Keratinocyte (primary cell): Measurements from ENCODE around the gene RAB11FIP5.

Experiments
- EZH2 ChIP-seq: IDR thresholded peaks from one replicate; pipeline ENCODE4 v1.6.1; 2012; ENCODE audit warnings: inconsistent platforms, mild to moderate bottlenecking, low read length, moderate library complexity
- TF ChIP-seq, protein P1 (sequence below), 3 experiments: IDR thresholded peaks in 1 of 3; conservative IDR thresholded peaks in 1 of 3; optimal IDR thresholded peaks in 1 of 3; 2 replicates in 2 of 3; 3 replicates in 1 of 3; pipeline versions ENCODE3 to v1.5.1; 2011; ENCODE audit warnings: low read length in 3 of 3, mild to moderate bottlenecking in 3 of 3, moderate library complexity in 2 of 3, control low read depth in 1 of 3, inconsistent platforms in 1 of 3; ENCODE audit not compliant: insufficient read depth in 2 of 3; ENCODE audit errors: extremely low read depth in 1 of 3

DNA sequence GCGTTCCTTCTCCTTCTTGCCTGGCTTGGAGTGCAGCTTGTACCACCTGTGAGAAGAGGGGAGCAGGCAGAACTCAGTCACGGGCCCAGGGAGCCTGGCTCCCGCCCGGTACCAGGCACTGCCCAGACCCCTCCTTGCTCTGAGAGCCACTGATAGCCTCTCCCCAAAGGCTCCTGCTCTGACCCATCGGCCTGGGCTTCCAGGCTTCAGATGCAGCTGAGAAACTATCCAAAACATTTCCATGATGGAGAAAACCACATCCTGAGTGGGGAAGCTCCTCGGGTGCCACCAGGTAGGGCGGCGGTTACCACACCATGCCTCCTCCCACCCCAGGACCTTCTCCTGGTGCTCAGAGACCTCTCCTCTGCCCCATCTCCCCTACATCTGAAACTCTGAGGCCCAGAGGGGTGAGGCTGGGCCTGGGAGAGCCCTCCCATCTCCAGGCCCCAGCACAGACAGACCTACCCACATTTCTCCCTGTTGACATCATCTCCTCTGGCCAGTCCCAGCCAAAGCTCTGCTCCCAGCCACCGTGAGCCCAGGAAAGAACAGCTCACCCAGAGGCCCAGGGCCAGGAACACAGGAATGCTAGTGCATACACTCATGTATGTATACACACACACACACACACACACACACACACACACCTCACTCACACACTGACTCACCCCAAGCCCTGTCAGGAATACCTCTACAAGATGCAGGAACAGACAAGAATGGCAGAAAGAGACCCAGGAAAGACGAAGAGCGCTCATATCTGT is 23.3 kb downstream of the RAB11FIP5 start:
- TF ChIP-seq, protein P1, sequence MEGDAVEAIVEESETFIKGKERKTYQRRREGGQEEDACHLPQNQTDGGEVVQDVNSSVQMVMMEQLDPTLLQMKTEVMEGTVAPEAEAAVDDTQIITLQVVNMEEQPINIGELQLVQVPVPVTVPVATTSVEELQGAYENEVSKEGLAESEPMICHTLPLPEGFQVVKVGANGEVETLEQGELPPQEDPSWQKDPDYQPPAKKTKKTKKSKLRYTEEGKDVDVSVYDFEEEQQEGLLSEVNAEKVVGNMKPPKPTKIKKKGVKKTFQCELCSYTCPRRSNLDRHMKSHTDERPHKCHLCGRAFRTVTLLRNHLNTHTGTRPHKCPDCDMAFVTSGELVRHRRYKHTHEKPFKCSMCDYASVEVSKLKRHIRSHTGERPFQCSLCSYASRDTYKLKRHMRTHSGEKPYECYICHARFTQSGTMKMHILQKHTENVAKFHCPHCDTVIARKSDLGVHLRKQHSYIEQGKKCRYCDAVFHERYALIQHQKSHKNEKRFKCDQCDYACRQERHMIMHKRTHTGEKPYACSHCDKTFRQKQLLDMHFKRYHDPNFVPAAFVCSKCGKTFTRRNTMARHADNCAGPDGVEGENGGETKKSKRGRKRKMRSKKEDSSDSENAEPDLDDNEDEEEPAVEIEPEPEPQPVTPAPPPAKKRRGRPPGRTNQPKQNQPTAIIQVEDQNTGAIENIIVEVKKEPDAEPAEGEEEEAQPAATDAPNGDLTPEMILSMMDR (optimal IDR thresholded peaks at IDR 0.05 in 1 of 3, IDR thresholded peaks at IDR 0.05 in 1 of 3, conservative IDR thresholded peaks at IDR 0.05 in 1 of 3; ENCODE audit: extremely low read depth in 1 of 3, insufficient read depth in 2 of 3, low read length in 3 of 3), result no peak
- no peak for TF ChIP-seq EZH2
